ENCODE data around the gene TMEM170B. TPM values are rescaled to one million over a fixed set of nuclear protein-coding genes. Genes with fewer than 3 reads are reported as not detected.

The TMEM170B gene
- total and polyA plus RNA-seq, 9 of the 15 experiments (the other 6 are each of a cell fraction or from before 2014, with no cell fraction given) = 0.03 to 0.11 (median 0.07) TPM

- TF ChIP-seq PBX2 (CRISPR knock-in tag; IDR thresholded peaks at IDR 0.05; ENCODE audit: low read depth) (no peak), PBX2 (tag; conservative IDR thresholded peaks at IDR 0.05; ENCODE audit: low read depth) (no peak), YBX1 (IDR thresholded peaks at IDR 0.05) (no peak), E2F8 (IDR thresholded peaks at IDR 0.05; ENCODE audit: low read depth, partially characterized antibody) (no peak), CC2D1A (IDR thresholded peaks at IDR 0.05) (no peak), CUX1 (CRISPR knock-in tag; IDR thresholded peaks at IDR 0.05) (no peak), CBX5 (IDR thresholded peaks at IDR 0.05; ENCODE audit: borderline replicate concordance, low read depth) (no peak), ZBTB5 (IDR thresholded peaks at IDR 0.05) (no peak), GTF2E2 (tag; IDR thresholded peaks at IDR 0.05) (no peak), IFI16 (CRISPR knock-in tag; IDR thresholded peaks at IDR 0.05) (no peak), GTF2F1 (IDR thresholded peaks at IDR 0.05; ENCODE audit: low read depth, low read length) (no peak), FOXA3 (CRISPR knock-in tag; conservative IDR thresholded peaks at IDR 0.05 in 1 of 2, IDR thresholded peaks at IDR 0.05 in 1 of 2) (no peak), TOE1 (IDR thresholded peaks at IDR 0.05; ENCODE audit: borderline replicate concordance) (no peak), TOE1 (CRISPR knock-in tag; IDR thresholded peaks at IDR 0.05; ENCODE audit: borderline replicate concordance, low read depth) (no peak)
These were observed 48.0 kb downstream of the TMEM170B start (continued) for GRCh38 chr6:11585426-11586016.

All from K562 (cell line).